H1 (cell line): ENCODE data around the gene SYNDIG1.
A peak's percentile ranks its signal among the peaks of the same experiment; 100 is the strongest.

Experiments
- EZH2 ChIP-seq: fragments of 200-600 bp; sonication (generic); IDR thresholded peaks from 2 replicates; pipeline ENCODE4 v1.7.1; 2012; ENCODE audit warnings: low read depth, mild to moderate bottlenecking, moderate library complexity, low read length, inconsistent platforms; ENCODE audit not compliant: severe bottlenecking
- JUN ChIP-seq: IDR thresholded peaks from 2 replicates; pipeline ENCODE4 v1.6.1; 2011; ENCODE audit warnings: low read depth, mild to moderate bottlenecking, improper control_type of control experiment, low read length
- JUND ChIP-seq: IDR thresholded peaks from 2 replicates; pipeline ENCODE4 v1.6.1; 2011; ENCODE audit warnings: mild to moderate bottlenecking, improper control_type of control experiment, low read length
- POLR2A ChIP-seq, 2 experiments: IDR thresholded peaks; 1 replicate in 1 of 2; 2 replicates in 1 of 2; pipeline ENCODE4 v1.6.1; 2011; ENCODE audit warnings: low read depth in 2 of 2, low read length in 2 of 2, mild to moderate bottlenecking in 2 of 2; ENCODE audit errors: control extremely low read depth in 1 of 2
- POLR2AphosphoS5 ChIP-seq: IDR thresholded peaks from 2 replicates; pipeline ENCODE4 v1.6.1; 2011; ENCODE audit warnings: low read depth, low read length
- SIX5 ChIP-seq: IDR thresholded peaks from 2 replicates; pipeline ENCODE4 v1.6.1; 2011; ENCODE audit warnings: mild to moderate bottlenecking, low read depth, low read length
- SUZ12 ChIP-seq: fragments of 200-600 bp; sonication (generic); IDR thresholded peaks from 2 replicates; pipeline ENCODE4 v1.6.1; 2012; ENCODE audit warnings: mild to moderate bottlenecking, inconsistent platforms, low read length, moderate library complexity, mixed read lengths
- TF ChIP-seq, protein P1 (sequence below): IDR thresholded peaks from 2 replicates; pipeline ENCODE4 v1.6.1; 2012; ENCODE audit warnings: inconsistent platforms
- TF ChIP-seq, protein P2 (sequence below), 3 experiments: IDR thresholded peaks; 1 replicate in 2 of 3; 2 replicates in 1 of 3; pipeline versions ENCODE4 v1.5.1 to v1.6.1; 2011; ENCODE audit warnings: low read length in 3 of 3, mild to moderate bottlenecking in 3 of 3, inconsistent platforms in 2 of 3, low read depth in 1 of 3, moderate library complexity in 1 of 3; ENCODE audit not compliant: insufficient read depth in 1 of 3; ENCODE audit errors: control extremely low read depth in 1 of 3

DNA sequence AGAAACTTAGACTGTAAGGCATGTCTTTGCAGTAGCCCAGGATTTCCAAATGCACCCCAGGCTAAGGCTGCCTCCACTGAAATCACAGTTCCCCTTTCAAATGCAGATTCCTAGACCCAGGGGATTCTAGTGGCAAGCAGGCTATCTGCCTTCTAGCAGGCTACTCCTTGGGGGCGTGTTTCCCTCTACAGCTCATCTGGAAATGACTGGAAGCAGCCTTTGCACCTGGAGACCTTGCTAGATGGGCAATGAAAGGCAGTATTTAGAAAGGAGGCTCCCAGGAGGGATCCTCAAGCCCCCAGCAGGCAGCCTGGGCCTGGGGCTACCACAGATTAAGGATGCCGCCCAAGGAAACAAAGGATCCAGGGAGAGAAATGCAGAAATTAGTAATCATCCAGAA, 26.0 kb upstream of the SYNDIG1 start:
- TF ChIP-seq EZH2: no peak
- TF ChIP-seq JUN: no peak
- no peak for TF ChIP-seq SUZ12
- no peak for TF ChIP-seq POLR2A (IDR thresholded peaks at IDR 0.05; ENCODE audit: control extremely low read depth in 1 of 2, low read depth in 2 of 2, low read length in 2 of 2)
- TF ChIP-seq, protein P1, sequence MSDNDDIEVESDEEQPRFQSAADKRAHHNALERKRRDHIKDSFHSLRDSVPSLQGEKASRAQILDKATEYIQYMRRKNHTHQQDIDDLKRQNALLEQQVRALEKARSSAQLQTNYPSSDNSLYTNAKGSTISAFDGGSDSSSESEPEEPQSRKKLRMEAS: peak; percentile 34; the same call in 1 of the 2 replicates
- no peak for TF ChIP-seq SIX5
- no peak for TF ChIP-seq POLR2AphosphoS5
- TF ChIP-seq, protein P2, sequence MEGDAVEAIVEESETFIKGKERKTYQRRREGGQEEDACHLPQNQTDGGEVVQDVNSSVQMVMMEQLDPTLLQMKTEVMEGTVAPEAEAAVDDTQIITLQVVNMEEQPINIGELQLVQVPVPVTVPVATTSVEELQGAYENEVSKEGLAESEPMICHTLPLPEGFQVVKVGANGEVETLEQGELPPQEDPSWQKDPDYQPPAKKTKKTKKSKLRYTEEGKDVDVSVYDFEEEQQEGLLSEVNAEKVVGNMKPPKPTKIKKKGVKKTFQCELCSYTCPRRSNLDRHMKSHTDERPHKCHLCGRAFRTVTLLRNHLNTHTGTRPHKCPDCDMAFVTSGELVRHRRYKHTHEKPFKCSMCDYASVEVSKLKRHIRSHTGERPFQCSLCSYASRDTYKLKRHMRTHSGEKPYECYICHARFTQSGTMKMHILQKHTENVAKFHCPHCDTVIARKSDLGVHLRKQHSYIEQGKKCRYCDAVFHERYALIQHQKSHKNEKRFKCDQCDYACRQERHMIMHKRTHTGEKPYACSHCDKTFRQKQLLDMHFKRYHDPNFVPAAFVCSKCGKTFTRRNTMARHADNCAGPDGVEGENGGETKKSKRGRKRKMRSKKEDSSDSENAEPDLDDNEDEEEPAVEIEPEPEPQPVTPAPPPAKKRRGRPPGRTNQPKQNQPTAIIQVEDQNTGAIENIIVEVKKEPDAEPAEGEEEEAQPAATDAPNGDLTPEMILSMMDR (IDR thresholded peaks at IDR 0.05; ENCODE audit: control extremely low read depth in 1 of 3, insufficient read depth in 1 of 3, low read depth in 1 of 3, low read length in 3 of 3): peak in 1 of 3 experiments; percentile 12; a peak in 1 of 4 replicates
- TF ChIP-seq JUND: no peak
